Activated CD4-positive, CD25-positive, alpha-beta regulatory T cell treated with anti-CD3 and anti-CD28 coated beads, Interleukin-2, amount 50 U/mL, for 72 hours (primary cell): Measurements from ENCODE around the gene OR9G1.
"Not testable (repeated sequence)": the region's sequence is repeated elsewhere in the genome, so short reads cannot be mapped to it uniquely, and the experiment has no call there.

Experiments used
- DNase-seq: peaks from one replicate; pipeline ENCODE4 v3.0.0; 2021

Gene OR9G1, protein sequence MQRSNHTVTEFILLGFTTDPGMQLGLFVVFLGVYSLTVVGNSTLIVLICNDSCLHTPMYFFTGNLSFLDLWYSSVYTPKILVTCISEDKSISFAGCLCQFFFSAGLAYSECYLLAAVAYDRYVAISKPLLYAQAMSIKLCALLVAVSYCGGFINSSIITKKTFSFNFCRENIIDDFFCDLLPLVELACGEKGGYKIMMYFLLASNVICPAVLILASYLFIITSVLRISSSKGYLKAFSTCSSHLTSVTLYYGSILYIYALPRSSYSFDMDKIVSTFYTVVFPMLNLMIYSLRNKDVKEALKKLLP

DNA sequence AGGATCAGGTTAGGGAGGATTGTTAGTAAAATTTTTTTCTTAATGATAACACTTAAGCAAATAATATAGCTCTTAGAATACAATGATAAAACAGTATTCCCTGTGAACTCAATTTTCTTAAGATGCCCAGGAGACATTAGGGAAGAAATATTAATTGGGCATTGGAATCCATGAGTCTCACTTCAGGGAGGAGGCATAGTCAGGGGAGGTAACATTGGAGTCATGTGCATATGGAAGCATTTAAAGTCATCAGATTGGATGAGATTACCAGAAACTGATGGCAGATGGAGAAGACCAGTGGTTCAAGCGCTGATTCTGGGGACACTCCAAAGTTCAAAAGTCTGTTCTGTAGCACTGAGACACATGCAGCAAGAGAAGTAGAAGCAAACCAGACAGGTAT lies at the start of gene OR9G1:
Gene OR9G1 (plus strand): TSS at position 301 of the 400 bp plus-strand sequence. CDS start 1,293 bp downstream, outside the sequence.
- no peak for DNase-seq

DNA sequence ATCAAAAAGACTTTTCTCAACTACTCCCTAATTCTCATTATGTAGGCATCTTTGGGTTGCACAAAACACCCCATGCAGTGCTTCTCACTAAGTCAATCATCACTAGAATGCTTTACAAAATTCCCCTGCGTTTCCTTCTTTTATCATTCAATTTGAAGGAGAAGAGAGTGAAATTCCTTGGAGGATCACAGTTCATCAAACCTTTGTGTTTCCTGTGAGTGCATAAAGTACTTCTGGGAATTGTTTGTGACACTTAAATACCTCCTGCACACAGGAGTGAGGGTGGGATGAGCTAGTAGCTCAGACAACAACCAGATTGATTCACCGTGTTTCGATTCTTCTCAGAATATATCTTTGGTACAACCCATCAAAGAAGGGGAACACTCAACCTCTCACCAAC lies 39.1 kb upstream of the OR9G1 start:
- DNase-seq: no peak

DNA sequence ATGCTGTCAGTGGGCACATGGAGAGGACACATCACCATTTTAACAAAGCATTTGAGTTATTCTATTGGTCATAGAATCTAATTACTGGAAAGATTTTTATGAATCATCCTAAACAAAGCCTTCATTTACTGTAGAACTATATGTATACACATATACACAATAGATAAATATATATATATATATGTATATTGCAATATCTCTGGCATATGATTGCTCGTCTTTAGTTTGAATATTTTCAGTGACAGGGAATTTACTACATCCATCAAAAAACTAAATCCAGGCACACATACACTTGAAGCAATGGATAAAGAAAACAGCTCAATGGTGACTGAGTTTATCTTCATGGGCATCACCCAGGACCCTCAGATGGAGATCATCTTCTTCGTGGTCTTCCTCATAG lies 35.5 kb upstream of the OR9G1 start, which contains the start of gene OR5AR1:
Gene OR5AR1 (plus strand): TSS at position 301 of the 400 bp plus-strand sequence. CDS start 0 bp downstream, at position 301.
- no peak for DNase-seq

DNA sequence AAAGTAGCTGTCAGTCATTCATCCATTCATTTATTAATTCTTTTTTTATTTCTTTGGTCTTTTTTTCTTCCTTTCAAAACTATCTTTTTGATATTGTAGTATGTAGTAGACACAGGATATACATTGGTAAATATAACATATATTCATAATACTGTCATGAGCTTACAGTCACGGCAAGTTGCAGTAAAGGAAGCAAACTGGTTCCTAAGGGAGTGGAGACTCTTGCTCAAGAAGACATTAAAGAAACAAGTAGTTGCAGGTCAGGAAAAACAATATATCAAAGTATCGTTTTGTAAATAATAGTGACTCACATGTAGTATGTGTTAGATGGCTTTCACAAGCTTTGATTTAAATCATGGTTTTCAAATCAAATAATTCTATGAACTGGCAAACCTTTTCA lies 27.9 kb upstream of the OR9G1 start:
- no peak for DNase-seq

DNA sequence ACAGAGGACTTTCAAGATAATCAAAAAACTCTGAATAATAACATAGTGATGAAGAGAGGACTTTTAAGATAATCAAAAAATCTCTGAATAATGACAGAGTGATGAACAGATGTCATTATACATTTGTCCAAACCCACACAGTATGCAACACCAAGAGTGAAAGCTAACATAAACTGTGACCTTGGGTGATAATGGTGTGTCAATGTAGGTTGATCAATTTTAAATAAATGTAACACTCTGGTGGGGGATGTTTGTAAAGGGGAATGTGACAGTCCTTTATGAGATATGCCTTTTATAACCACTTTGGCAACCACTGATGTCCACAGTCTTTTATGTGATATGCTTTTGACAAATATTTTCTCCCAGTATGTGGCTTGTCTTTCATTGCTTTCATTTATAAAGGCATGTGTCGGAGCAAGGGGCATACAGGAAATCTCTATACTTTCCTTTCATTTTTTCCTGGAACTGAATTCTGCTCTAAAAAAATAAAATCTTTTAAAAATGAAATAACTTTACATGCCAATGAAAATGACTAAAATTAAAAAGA lies 10.3 kb upstream of the OR9G1 start:
- DNase-seq: no peak

DNA sequence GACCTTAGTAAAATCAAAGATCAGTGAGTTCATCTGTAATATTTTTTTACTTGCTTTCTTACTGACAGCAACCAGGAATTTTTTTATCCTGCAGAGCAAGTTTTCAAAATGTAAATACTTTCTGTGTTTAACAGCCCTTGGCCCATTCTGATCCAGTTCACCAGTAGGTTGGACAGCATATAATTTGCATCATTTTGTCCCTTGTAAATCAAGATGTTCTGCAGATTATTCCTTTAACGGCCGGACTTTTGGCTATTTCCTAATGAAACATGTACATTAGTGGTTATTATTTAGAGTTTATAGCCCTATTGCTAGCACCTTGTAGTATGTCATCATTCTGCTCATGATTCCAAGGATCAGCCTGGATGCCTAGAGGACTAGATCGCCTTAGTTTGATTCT lies 7.7 kb upstream of the OR9G1 start:
- DNase-seq: not testable (repeated sequence)

DNA sequence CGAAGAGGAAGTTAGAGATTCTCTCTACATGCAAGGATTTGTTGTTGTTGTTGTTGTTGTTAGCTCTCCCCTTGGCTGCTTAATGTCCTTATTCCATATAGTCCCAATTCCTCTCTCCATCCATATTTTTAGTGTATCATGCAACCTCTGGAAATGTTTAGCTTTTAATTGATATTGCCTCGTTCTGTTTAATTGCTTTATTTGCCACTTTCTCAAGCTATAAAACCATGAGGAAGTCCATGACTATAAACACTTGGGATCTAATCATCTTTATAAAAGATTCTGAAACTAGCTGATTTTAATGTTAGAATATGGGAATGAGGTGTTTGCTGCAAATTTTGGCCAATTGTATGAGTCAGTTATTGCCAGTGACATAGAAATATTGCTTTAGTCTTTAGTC lies 5.5 kb upstream of the OR9G1 start:
- DNase-seq: no peak

DNA sequence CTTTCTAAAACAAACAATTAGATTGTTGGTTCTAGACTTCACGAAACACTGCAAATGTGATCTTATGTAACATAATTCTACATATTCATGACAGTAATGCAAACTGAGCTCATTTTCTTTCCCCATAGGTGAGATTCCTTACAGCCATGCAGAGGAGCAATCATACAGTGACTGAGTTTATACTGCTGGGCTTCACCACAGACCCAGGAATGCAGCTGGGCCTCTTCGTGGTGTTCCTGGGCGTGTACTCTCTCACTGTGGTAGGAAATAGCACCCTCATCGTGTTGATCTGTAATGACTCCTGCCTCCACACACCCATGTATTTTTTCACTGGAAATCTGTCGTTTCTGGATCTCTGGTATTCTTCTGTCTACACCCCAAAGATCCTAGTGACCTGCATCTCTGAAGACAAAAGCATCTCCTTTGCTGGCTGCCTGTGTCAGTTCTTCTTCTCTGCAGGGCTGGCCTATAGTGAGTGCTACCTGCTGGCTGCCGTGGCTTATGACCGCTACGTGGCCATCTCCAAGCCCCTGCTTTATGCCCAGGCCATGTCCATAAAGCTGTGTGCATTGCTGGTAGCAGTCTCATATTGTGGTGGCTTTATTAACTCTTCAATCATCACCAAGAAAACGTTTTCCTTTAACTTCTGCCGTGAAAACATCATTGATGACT lies 1.5 kb downstream of the OR9G1 start:
- DNase-seq: no peak

DNA sequence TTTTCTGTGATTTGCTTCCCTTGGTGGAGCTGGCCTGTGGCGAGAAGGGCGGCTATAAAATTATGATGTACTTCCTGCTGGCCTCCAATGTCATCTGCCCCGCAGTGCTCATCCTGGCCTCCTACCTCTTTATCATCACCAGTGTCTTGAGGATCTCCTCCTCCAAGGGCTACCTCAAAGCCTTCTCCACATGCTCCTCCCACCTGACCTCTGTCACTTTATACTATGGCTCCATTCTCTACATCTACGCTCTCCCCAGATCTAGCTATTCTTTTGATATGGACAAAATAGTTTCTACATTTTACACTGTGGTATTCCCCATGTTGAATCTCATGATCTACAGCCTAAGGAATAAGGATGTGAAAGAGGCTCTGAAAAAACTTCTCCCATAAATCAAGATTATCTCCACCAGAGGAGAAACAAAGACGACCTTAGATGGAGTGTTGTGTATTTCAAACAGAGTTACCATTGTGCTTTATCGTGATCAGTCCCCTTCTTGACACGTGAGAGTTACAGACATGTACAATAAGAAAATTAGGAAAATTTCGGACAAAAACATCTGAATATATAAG lies 2.1 kb downstream of the OR9G1 start:
- no peak for DNase-seq

DNA sequence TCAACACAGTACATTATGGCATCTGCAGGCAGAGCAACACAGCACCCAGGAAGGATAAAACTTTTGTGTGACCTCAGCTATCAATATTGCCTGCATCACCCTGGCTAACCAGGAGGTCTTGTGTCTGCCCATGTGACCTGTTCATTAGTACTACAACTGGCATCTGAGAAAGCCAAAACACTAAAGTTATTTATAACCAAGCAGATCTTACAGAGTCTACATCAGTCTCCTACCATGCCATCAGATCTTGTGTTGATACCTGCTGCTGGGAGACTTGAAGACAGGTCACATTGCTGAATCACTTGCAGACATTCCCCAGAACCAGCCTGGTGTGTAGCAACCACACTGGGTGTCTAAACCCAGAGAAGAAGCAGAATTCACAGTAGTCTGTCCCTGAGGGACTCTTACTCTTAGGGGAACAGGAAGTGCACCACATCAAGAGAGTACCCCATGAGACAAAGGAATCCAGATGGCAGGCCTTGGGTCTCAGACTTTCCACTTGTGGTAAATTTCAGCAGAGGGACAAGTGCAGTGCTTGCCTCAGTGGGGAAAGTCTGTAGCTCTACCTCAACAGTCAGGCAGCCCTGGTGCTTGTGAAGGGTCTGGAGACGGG lies 7.0 kb downstream of the OR9G1 start:
- DNase-seq: no peak

DNA sequence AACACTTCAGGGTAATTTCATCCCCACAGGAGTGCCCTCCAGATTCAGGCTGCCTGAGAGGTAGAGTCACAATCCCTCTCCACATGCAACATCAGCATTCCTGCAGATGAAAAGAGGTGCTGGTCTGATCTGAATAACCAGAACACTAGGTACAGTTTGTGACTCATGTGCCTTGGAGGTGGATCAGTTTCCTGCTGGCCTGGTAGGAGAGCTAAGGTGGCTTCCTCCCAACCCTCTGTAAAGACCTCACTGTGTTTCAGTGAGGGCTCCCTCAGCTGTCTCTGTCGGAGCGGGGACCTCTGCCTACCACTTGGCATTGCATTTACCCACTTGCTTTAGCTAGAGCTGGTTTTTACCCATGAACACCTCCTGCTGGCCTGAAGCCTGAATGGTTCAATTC lies 7.6 kb downstream of the OR9G1 start:
- DNase-seq: no peak

DNA sequence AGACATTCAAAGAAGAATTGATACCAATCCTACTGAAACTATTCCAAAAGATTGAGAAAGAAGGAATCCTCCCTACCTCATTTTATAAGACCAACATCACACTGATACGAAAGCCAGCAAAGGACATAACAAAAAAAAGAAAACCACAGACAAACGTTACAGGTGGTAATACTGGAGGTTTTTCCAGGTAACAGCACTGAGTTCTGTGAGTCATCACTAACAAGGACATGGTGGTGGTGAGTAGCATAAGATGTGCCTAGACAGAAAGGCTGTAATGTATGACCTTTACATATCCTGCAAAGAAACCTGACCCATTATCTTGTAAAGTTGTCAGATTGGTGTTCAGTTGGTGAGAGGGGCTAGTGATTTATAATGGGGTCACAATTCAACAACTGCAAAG lies 15.3 kb downstream of the OR9G1 start:
- DNase-seq: no peak

DNA sequence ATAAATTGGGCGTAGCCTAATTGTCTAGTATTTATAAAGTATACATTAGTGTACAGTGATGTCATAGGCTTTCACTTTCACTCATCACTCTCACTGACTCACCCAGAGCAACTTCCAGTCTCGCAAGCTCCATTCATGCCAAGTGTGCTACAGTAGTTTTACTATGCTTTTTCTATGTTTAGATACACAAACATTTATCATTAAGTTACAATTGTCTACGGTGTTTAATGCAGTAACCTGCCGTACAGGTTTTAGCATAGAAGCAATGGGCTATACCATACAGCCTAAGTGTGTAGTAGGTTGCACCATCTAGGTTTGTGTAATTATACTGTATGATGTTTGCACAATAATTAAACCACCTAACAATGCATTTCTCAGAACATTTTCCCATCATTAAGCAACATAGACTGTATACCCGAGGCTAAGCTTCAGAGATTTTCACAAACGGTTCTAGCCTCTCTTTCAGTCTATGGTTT lies 17.5 kb downstream of the OR9G1 start:
- no peak for DNase-seq

DNA sequence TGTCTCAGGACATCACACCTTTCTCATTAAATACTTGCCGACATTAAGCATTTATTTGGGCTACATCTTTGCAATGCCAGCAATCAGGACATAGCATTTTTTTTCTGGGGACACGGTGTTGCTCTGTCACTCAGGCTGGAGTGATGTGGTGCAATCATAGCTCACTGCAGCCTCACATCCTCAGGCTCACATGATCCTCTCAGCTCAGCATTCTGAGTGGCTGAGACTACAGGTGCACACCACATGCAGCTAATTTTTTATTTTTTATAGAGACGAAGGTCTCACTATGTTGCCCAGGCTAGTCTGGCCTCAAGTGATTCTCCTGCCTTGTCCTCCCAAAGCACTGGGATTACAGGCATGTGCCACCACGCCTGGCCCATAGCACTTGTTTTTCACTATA lies 21.6 kb downstream of the OR9G1 start:
- DNase-seq: no peak

DNA sequence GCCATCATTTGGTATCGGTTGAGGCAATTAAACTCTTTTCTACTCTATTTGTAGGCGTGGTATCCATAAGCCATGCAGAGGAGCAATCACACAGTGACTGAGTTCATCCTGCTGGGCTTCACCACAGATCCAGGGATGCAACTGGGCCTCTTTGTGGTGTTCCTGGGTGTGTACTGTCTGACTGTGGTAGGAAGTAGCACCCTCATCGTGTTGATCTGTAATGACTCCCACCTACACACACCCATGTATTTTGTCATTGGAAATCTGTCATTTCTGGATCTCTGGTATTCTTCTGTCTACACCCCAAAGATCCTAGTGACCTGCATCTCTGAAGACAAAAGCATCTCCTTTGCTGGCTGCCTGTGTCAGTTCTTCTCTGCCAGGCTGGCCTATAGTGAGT lies 41.2 kb downstream of the OR9G1 start:
- DNase-seq: no peak

DNA sequence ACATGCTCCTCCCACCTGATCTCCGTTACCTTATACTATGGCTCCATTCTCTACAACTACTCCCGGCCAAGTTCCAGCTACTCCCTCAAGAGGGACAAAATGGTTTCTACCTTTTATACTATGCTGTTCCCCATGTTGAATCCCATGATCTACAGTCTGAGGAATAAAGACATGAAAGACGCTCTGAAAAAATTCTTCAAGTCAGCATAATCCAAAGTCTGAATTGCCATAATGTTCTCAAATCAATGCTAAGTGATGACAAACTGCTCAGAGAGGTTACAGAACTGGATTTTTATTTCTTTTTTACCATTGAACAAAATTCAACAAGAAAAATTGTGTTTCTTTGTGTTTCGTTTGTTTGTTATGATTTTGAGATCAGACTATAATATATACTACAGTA lies 42.0 kb downstream of the OR9G1 start:
- no peak for DNase-seq

DNA sequence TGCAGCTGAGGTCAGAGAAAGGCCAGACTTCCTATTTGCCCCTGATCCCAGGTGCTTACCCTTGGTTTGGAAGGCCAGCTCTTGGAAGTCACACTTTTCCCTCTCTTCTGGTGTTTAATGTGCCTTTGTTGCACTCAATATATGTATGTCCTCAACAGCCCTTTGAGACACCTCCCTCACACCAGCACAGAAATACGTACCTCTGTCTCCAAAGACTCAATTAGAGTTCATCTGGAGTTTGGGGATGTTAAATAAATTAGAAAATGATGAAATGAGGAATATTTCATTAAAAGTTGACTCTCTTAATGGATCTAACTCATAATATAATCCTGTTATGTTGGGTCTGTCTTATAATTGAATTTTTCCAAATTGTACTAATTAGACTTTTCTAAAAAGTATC lies 49.7 kb downstream of the OR9G1 start, which contains the start of gene OR9G4:
Gene OR9G4 (minus strand): TSS at position 101 of the 400 bp plus-strand sequence. CDS start 4,931 bp downstream, outside the sequence.
- no peak for DNase-seq

DNA sequence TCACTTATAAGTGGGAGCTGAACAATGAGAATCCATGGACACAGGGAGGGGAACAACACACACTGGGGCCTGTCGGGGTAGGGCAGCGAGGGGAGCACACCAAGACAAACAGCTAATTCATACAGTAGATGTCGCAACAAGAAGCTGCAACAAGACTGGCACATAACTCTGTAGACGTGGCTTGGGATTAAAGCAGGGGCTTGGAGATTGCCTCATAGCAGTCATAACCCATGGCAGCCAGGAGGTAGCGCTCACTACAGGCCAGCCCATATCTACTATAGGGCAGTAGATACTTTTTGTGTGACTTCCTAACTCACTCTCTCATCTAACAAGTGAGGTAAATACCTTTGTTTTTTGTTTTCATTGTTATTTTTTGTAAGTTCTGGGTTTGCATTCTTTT lies 51.3 kb downstream of the OR9G1 start:
- DNase-seq: no peak

DNA sequence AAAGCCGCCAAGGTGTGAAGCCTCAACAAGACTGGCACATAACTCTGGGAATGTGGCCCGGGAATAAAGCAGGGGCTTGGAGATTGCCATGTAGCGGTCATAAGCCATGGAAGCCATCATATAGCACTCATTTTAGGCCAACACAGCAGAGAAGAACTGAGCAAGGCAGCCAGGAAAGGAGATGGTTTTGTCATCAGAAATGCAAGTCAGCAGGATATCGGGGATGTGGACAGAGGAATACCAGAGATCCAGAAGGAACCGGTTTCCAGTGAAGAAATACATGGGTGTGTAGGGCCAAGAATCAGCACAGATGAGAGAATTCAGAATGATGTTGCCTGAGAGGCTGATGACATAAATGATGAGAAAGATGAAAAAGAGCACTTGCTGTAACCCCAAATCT lies 52.6 kb downstream of the OR9G1 start:
- no peak for DNase-seq
